ENCODE measurements around the gene PSMF1. TPM values are rescaled to one million over a fixed set of nuclear protein-coding genes. Genes with fewer than 3 reads are reported as not detected.

The PSMF1 gene
- polyA plus RNA-seq, 1 donor from 2014 or later = 236 TPM

DNA sequence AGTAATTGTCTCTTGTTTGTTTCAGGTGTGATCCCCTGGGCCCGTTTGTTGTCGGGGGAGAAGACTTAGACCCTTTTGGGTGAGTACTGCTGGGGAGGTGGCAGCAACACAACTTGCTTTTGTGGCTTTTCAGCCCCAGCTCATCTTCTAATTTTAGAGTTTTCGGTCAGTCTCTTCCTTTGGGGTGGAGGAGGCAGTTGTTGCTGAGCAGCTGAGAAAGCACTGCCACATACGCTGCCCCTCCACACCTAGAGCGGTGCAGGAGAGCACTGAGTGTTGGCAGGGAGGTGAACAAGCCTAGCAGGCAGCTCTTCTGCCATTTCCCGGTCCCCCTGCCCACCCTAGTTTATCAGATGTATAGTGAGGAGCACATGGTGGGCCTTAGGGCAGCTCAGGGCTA is 44.7 kb downstream of the PSMF1 start:
- no peak overlapping the region for H3K27ac ChIP-seq (ENCODE audit: low read length)
- TF ChIP-seq SMC3 (conservative IDR thresholded peaks at IDR 0.05; ENCODE audit: poor library complexity) (no peak), TAF1 (IDR thresholded peaks at IDR 0.05; ENCODE audit: low read depth) (no peak), RAD21 (conservative IDR thresholded peaks at IDR 0.05) (no peak), EZH2 (IDR thresholded peaks at IDR 0.05; ENCODE audit: borderline replicate concordance, insufficient read depth, low read length, poor library complexity, severe bottlenecking) (no peak)
- TF ChIP-seq, protein P1, sequence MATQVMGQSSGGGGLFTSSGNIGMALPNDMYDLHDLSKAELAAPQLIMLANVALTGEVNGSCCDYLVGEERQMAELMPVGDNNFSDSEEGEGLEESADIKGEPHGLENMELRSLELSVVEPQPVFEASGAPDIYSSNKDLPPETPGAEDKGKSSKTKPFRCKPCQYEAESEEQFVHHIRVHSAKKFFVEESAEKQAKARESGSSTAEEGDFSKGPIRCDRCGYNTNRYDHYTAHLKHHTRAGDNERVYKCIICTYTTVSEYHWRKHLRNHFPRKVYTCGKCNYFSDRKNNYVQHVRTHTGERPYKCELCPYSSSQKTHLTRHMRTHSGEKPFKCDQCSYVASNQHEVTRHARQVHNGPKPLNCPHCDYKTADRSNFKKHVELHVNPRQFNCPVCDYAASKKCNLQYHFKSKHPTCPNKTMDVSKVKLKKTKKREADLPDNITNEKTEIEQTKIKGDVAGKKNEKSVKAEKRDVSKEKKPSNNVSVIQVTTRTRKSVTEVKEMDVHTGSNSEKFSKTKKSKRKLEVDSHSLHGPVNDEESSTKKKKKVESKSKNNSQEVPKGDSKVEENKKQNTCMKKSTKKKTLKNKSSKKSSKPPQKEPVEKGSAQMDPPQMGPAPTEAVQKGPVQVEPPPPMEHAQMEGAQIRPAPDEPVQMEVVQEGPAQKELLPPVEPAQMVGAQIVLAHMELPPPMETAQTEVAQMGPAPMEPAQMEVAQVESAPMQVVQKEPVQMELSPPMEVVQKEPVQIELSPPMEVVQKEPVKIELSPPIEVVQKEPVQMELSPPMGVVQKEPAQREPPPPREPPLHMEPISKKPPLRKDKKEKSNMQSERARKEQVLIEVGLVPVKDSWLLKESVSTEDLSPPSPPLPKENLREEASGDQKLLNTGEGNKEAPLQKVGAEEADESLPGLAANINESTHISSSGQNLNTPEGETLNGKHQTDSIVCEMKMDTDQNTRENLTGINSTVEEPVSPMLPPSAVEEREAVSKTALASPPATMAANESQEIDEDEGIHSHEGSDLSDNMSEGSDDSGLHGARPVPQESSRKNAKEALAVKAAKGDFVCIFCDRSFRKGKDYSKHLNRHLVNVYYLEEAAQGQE (IDR thresholded peaks at IDR 0.05; ENCODE audit: borderline replicate concordance) = no peak
- H3K79me2 ChIP-seq (replicated peaks; ENCODE audit: insufficient read depth, low read length) = no peaks in the 10 kb centered on the region
- no peak overlapping the region for H2AFZ ChIP-seq (ENCODE audit: low read depth, low read length)
- peaks cover 21% of the 10 kb centered on the region for H3K36me3 ChIP-seq (ENCODE audit: insufficient read depth, low read length)
- H3K9me2 ChIP-seq (ENCODE audit: insufficient read depth, low read length) = no peaks in the 10 kb centered on the region
- no peak overlapping the region for H3K4me3 ChIP-seq (ENCODE audit: low read length)
- no peak overlapping the region for H3K9ac ChIP-seq (ENCODE audit: low read length)
- no peak overlapping the region for H3K4me2 ChIP-seq (ENCODE audit: low read length)
- no peaks in the 10 kb centered on the region for H3K27me3 ChIP-seq (ENCODE audit: insufficient read depth, low read depth, low read length)
- H4K20me1 ChIP-seq (ENCODE audit: insufficient read depth) = no peaks in the 10 kb centered on the region
- no peaks in the 10 kb centered on the region for H3F3A ChIP-seq (ENCODE audit: insufficient read depth, low read length, poor library complexity, severe bottlenecking)
- no peaks in the 10 kb centered on the region for H3K9me3 ChIP-seq (ENCODE audit: low read length)

DNA sequence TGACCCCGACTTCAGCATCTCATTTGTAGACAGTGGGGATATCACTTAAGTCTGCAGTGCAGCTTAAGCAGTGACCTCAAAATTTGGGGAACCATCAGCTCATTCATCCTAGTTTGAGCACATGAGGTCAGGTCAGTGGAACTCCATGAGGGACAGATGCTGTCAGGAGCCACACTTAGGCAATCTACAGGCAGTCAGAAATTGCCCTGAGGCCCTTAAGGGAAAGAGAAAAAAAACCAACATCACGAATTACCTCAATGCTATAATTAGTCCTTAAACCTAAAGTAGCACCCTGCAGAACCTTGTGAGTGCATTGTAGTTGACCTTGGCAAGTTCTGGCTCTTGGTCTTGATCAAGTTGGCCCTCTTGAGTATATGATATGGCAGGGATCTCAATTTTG is 45.3 kb downstream of the PSMF1 start:
- no peak overlapping the region for H2AFZ ChIP-seq (ENCODE audit: low read depth, low read length)
- no peak overlapping the region for H3K4me2 ChIP-seq (ENCODE audit: low read length)
- no peak overlapping the region for H3K27ac ChIP-seq (ENCODE audit: low read length)
- H3K9me3 ChIP-seq (ENCODE audit: low read length) = no peaks in the 10 kb centered on the region
- H3K36me3 ChIP-seq (ENCODE audit: insufficient read depth, low read length) = peaks cover 21% of the 10 kb centered on the region
- H3F3A ChIP-seq (ENCODE audit: insufficient read depth, low read length, poor library complexity, severe bottlenecking) = no peaks in the 10 kb centered on the region
- no peaks in the 10 kb centered on the region for H3K27me3 ChIP-seq (ENCODE audit: insufficient read depth, low read depth, low read length)
- H4K20me1 ChIP-seq (ENCODE audit: insufficient read depth) = no peaks in the 10 kb centered on the region
- no peaks in the 10 kb centered on the region for H3K79me2 ChIP-seq (replicated peaks; ENCODE audit: insufficient read depth, low read length)
- no peak overlapping the region for H3K9ac ChIP-seq (ENCODE audit: low read length)
- H3K9me2 ChIP-seq (ENCODE audit: insufficient read depth, low read length) = no peaks in the 10 kb centered on the region
- TF ChIP-seq TAF1 (IDR thresholded peaks at IDR 0.05; ENCODE audit: low read depth) = no peak
- no peak for TF ChIP-seq EZH2 (IDR thresholded peaks at IDR 0.05; ENCODE audit: borderline replicate concordance, insufficient read depth, low read length, poor library complexity, severe bottlenecking)
- no peak for TF ChIP-seq POLR2AphosphoS5 (IDR thresholded peaks at IDR 0.05)
- TF ChIP-seq, protein P2, sequence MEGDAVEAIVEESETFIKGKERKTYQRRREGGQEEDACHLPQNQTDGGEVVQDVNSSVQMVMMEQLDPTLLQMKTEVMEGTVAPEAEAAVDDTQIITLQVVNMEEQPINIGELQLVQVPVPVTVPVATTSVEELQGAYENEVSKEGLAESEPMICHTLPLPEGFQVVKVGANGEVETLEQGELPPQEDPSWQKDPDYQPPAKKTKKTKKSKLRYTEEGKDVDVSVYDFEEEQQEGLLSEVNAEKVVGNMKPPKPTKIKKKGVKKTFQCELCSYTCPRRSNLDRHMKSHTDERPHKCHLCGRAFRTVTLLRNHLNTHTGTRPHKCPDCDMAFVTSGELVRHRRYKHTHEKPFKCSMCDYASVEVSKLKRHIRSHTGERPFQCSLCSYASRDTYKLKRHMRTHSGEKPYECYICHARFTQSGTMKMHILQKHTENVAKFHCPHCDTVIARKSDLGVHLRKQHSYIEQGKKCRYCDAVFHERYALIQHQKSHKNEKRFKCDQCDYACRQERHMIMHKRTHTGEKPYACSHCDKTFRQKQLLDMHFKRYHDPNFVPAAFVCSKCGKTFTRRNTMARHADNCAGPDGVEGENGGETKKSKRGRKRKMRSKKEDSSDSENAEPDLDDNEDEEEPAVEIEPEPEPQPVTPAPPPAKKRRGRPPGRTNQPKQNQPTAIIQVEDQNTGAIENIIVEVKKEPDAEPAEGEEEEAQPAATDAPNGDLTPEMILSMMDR (IDR thresholded peaks at IDR 0.05; ENCODE audit: poor library complexity, severe bottlenecking) = no peak
- no peak for TF ChIP-seq SMC3 (conservative IDR thresholded peaks at IDR 0.05; ENCODE audit: poor library complexity)
- no peak for TF ChIP-seq EP300 (conservative IDR thresholded peaks at IDR 0.05; ENCODE audit: poor library complexity, severe bottlenecking)
- no peak for TF ChIP-seq MXI1 (conservative IDR thresholded peaks at IDR 0.05; ENCODE audit: poor library complexity, severe bottlenecking)
- TF ChIP-seq RAD21 (conservative IDR thresholded peaks at IDR 0.05) = no peak
- TF ChIP-seq, protein P1 (IDR thresholded peaks at IDR 0.05; ENCODE audit: borderline replicate concordance) = no peak
- H3K4me3 ChIP-seq (ENCODE audit: low read length) = no peak overlapping the region
